Thyroid gland (tissue), 4 donors: ENCODE measurements around the gene CLEC11A. TPM values are rescaled to one million over a fixed set of nuclear protein-coding genes. Genes with fewer than 3 reads are reported as not detected.

Experiments used
- DNase-seq, 2 donors: peaks; one replicate each; pipeline ENCODE4 v3.0.0-alpha.2; 2019
- H3K27ac ChIP-seq, 3 donors: fragments of 200-600 bp; sonication (generic); 1 replicate in 2 of 3; 2 replicates in 1 of 3; pipeline ENCODE4 v1.5.1; 2016 to 2019; ENCODE audit warnings: mild to moderate bottlenecking in 1 of 3, moderate library complexity in 1 of 3
- H3K27me3 ChIP-seq: fragments of 200-600 bp; sonication (generic); one replicate; pipeline ENCODE4 v1.5.1; 2019
- H3K36me3 ChIP-seq, 2 donors: fragments of 200-600 bp; sonication (generic); one replicate each; pipeline ENCODE4 v1.5.1; 2016 to 2019
- H3K4me1 ChIP-seq, 2 donors: fragments of 200-600 bp; sonication (generic); one replicate each; pipeline ENCODE4 v1.5.1; 2017 to 2019
- H3K4me3 ChIP-seq, 3 donors: fragments of 200-600 bp; sonication (generic); replicated peaks in 1 of 3; 1 replicate in 2 of 3; 2 replicates in 1 of 3; pipeline ENCODE4 v1.5.1; 2016; ENCODE audit warnings: mild to moderate bottlenecking in 1 of 3
- H3K9me3 ChIP-seq: fragments of 200-600 bp; sonication (generic); one replicate; pipeline ENCODE4 v1.5.1; 2017
- POLR2A ChIP-seq, 2 donors: fragments of 450-650 bp; IDR thresholded peaks; one replicate each; pipeline ENCODE4 v1.6.1; 2017; ENCODE audit warnings: antibody characterized with exemption in 2 of 2, mild to moderate bottlenecking in 2 of 2, moderate library complexity in 1 of 2
- WGBS, 2 donors: methylation state at CpG; one replicate each; pipeline ENCODE4 v1.1.5; 2017; 5-methylcytosine and 5-hydroxymethylcytosine counted together
- intact Hi-C: fragments of 100-400 bp; cut with DNase I; formaldehyde crosslinking; loops from one replicate; pipeline ENCODE4 v1.15.1; 2023
- total RNA-seq, 4 donors: library from RNA; depleted of rRNA; stranded (reverse); fragments of >200 nt; gene quantifications; one replicate each; pipeline ENCODE4 v1.2.3, GENCODE V29; 2016
- TF ChIP-seq, protein P1 (sequence below), 6 experiments: fragments of 200-600 bp in 3 of 6; fragments of 450-650 bp in 3 of 6; sonication (generic) in 3 of 6; IDR thresholded peaks; one replicate each; pipeline ENCODE4 v1.5.1; 2016 to 2019; ENCODE audit warnings: antibody characterized with exemption in 6 of 6, mild to moderate bottlenecking in 2 of 6, inconsistent platforms in 1 of 6, moderate library complexity in 1 of 6

The CLEC11A gene
- total RNA-seq, 4 donors from 2014 or later, result 5.0 to 16.0 (median 8.9) TPM

DNA sequence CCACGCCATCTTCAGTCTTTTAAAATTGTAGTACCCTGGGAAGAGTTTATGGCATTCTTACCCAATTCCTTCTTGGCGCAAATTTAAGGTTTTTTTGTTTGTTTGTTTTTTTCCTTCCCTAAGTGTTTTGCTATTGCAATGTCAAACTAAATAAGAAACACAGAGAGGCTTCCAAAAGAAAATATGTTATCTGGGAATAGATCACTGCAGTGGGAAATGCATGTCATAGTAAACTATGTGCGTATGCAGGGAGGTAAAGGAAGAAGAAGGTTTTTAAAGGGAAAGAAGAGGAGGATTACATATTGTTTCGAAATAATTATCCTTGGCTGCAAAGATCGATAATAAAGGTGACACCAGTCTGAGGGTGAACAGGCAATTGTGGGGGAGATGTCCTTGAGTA is 13.2 kb downstream of the CLEC11A start:
- no peaks in the 10 kb centered on the region for H3K9me3 ChIP-seq
- no peak overlapping the region for H3K27ac ChIP-seq
- TF ChIP-seq, protein P1, sequence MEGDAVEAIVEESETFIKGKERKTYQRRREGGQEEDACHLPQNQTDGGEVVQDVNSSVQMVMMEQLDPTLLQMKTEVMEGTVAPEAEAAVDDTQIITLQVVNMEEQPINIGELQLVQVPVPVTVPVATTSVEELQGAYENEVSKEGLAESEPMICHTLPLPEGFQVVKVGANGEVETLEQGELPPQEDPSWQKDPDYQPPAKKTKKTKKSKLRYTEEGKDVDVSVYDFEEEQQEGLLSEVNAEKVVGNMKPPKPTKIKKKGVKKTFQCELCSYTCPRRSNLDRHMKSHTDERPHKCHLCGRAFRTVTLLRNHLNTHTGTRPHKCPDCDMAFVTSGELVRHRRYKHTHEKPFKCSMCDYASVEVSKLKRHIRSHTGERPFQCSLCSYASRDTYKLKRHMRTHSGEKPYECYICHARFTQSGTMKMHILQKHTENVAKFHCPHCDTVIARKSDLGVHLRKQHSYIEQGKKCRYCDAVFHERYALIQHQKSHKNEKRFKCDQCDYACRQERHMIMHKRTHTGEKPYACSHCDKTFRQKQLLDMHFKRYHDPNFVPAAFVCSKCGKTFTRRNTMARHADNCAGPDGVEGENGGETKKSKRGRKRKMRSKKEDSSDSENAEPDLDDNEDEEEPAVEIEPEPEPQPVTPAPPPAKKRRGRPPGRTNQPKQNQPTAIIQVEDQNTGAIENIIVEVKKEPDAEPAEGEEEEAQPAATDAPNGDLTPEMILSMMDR (IDR thresholded peaks at IDR 0.05), result no peak
- no peak for TF ChIP-seq POLR2A (IDR thresholded peaks at IDR 0.05)
- intact Hi-C loops, result no loop called here
- H3K36me3 ChIP-seq, result no peaks in the 10 kb centered on the region
- no peaks in the 10 kb centered on the region for H3K4me1 ChIP-seq
- no peak overlapping the region for H3K4me3 ChIP-seq
- no peaks in the 10 kb centered on the region for H3K27me3 ChIP-seq
- no peak for DNase-seq
- 65 to 67% methylated on average over 5 of the region's 5 CpGs for WGBS, 2 donors

DNA sequence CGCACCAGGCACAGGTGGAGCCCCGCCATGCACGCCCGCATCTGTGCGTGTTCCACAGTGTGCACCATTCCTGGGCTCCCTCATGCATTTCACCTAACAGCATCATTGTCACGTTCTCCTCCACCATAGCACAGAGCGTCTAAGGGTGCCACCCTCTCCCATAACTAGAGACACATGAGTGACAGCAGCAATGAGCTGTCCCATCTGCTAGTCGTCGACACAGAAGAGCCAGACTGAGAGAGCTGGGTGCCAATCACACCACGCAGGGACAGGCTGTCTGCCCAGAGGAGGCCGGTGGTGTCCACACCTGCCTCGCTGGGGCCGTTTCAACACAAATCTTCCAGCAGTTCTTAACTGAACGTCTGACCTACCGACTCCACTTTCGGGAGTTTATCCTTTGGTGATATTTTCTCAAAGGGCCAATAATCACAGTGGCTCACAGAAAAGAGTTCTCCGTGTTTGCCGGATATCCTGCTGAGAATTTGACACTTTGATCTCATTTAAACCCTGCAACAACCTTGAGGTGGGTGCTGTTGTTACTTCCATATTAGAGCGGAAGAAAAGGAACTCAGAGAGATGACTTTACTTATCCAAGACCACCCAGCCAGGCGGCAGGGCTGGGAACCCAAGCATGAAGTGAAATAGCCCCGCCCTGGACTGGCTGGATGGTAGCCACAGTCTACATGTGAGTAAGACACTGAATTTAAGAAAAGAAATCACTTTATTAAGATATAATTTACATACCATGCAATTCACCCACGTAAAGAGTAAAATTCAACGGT is 16.2 kb downstream of the CLEC11A start:
- WGBS, 2 donors, result 76 to 77% methylated on average over 23 of the region's 23 CpGs
- Histone ChIP-seq H3K27me3 (no peaks in the 10 kb centered on the region), H3K4me1 (no peaks in the 10 kb centered on the region), H3K27ac (no peak overlapping the region), H3K4me3 (no peak overlapping the region), H3K9me3 (no peaks in the 10 kb centered on the region), H3K36me3 (no peaks in the 10 kb centered on the region)
- intact Hi-C loops, result no loop called here
- TF ChIP-seq, protein P1 (IDR thresholded peaks at IDR 0.05), result no peak
- TF ChIP-seq POLR2A (IDR thresholded peaks at IDR 0.05), result no peak
- DNase-seq, result no peak

DNA sequence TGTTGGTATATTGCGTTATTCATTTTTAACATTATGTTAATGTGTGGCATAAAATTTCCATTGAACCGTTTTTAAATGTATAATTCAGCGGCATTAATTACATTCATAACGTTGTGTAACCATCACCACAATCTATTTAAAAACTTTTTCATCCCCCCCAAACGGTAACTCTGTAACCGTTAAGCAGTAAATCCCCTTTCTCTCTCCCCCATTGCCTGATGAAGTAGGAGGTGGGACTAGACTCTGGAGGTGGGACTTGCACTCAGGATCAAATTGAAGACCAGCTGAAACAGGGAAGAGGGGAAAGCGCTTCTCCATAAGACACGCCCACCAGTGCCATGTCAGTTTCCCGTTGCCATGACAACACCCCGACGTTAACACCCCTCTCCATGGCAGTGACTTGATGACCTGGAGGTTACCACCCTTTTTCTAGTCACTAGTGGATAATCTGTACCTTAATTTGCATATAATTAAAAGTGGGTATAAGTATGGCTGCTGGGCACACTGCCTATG is 16.8 kb downstream of the CLEC11A start:
- no peak overlapping the region for H3K27ac ChIP-seq
- no peaks in the 10 kb centered on the region for H3K27me3 ChIP-seq
- TF ChIP-seq POLR2A (IDR thresholded peaks at IDR 0.05), result no peak
- WGBS, 2 donors, result 60 to 66% methylated on average over 11 of the region's 11 CpGs
- H3K4me3 ChIP-seq, result no peak overlapping the region
- H3K9me3 ChIP-seq, result no peaks in the 10 kb centered on the region
- no peak for DNase-seq
- no peaks in the 10 kb centered on the region for H3K4me1 ChIP-seq
- intact Hi-C loops, result no loop called here
- no peaks in the 10 kb centered on the region for H3K36me3 ChIP-seq

DNA sequence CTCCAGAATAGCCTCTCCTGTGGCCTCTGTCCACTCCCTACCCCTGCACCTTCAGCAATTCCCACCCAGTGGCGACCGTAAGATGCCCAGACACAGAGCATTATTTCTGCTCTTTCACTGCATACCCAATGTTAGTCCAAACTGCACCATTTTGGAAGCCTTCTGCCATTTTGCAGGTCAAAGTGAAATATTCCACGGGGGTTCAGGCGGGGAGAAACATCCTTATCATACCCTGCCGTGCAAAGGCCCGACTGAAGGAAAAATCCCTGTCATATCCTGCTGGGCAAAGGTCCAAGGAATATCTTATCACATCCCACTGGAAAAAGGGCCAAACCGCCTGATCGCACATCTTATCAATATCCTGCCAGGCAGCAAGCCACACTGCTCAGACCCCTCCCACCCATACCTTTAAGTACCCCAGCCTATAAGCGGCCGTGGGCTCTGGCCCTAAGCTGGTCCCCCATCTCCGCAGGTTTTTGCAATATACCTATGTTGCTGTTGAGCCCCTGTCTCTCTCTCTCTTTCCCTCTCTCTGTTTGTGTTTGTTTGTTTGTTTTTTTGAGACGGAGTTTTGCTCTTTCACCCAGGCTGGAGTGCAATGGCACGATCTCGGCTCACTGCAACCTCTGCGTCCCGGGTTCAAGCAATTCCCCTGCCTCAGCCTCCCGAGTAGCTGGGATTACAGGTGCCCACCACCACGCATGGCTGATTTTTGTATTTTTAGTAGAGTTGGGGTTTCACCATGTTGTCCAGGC is 18.2 kb downstream of the CLEC11A start:
- Histone ChIP-seq H3K4me1 (no peaks in the 10 kb centered on the region), H3K27ac (no peak overlapping the region), H3K4me3 (no peak overlapping the region), H3K36me3 (no peaks in the 10 kb centered on the region), H3K27me3 (no peaks in the 10 kb centered on the region), H3K9me3 (no peaks in the 10 kb centered on the region)
- no peak for TF ChIP-seq POLR2A (IDR thresholded peaks at IDR 0.05)
- TF ChIP-seq, protein P1 (IDR thresholded peaks at IDR 0.05), result no peak
- intact Hi-C loops, result no loop called here
- 65 to 70% methylated on average over 18 of the region's 18 CpGs for WGBS, 2 donors
- DNase-seq, result no peak

DNA sequence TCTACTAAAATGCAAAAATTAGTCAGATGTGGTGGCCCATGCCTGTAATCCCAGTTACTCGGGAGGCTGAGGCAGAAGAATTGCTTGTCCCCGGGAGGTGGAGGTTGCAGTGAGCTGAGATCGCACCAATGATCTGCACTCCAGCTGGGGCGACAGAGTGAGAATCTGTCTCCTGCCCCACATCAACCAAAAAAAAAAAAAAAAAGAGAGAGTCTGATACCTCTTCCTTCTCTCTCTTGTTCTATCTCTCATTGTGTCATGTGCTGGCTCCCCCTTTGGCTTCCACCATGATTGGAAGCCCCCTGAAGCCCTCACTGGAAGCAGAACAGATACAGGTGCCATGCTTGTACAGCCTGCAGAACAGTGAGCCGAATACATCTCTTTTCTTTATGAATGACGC is 20.4 kb downstream of the CLEC11A start:
- DNase-seq, result no peak
- no peak overlapping the region for H3K4me3 ChIP-seq
- WGBS, 2 donors, result 86 to 93% methylated on average over 6 of the region's 6 CpGs
- no peak for TF ChIP-seq POLR2A (IDR thresholded peaks at IDR 0.05)
- TF ChIP-seq, protein P1 (IDR thresholded peaks at IDR 0.05), result no peak
- intact Hi-C loops, result no loop called here
- H3K4me1 ChIP-seq, result no peaks in the 10 kb centered on the region
- no peak overlapping the region for H3K27ac ChIP-seq
- no peaks in the 10 kb centered on the region for H3K9me3 ChIP-seq
- H3K27me3 ChIP-seq, result no peaks in the 10 kb centered on the region
- H3K36me3 ChIP-seq, result no peaks in the 10 kb centered on the region
